ENCODE results near the gene HOXA11.

HOXA11 gene

GRCh38 chr7:27191833-27192545 lies 7.0 kb upstream of the HOXA11 start:
- DNase-seq (ENCODE audit: low read depth): no peak
- no peak for TF ChIP-seq CTCF (conservative IDR thresholded peaks at IDR 0.05; ENCODE audit: control insufficient read depth, insufficient read depth, low read depth, low read length)
- H3K4me3 ChIP-seq (ENCODE audit: control insufficient read depth, low read depth, low read length): no peak overlapping the region

GRCh38 chr7:27191161-27191731 lies 6.2 kb upstream of the HOXA11 start:
- no peak for TF ChIP-seq CTCF (conservative IDR thresholded peaks at IDR 0.05; ENCODE audit: control insufficient read depth, insufficient read depth, low read depth, low read length)
- DNase-seq (ENCODE audit: low read depth): no peak
- no peak overlapping the region for H3K4me3 ChIP-seq (ENCODE audit: control insufficient read depth, low read depth, low read length)

GRCh38 chr7:27189997-27190748 lies 5.1 kb upstream of the HOXA11 start:
- TF ChIP-seq CTCF (conservative IDR thresholded peaks at IDR 0.05; ENCODE audit: control insufficient read depth, insufficient read depth, low read depth, low read length): no peak
- DNase-seq (ENCODE audit: low read depth): no peak
- H3K4me3 ChIP-seq (ENCODE audit: control insufficient read depth, low read depth, low read length): no peak overlapping the region

- no peak for DNase-seq (ENCODE audit: low read depth)
- TF ChIP-seq CTCF (conservative IDR thresholded peaks at IDR 0.05; ENCODE audit: control insufficient read depth, insufficient read depth, low read depth, low read length): no peak
- no peak overlapping the region for H3K4me3 ChIP-seq (ENCODE audit: control insufficient read depth, low read depth, low read length)
These were observed 4.4 kb upstream of the HOXA11 start for GRCh38 chr7:27189295-27189996.

GRCh38 chr7:27188386-27189294 lies 3.6 kb upstream of the HOXA11 start:
- no peak overlapping the region for H3K4me3 ChIP-seq (ENCODE audit: control insufficient read depth, low read depth, low read length)
- no peak for TF ChIP-seq CTCF (conservative IDR thresholded peaks at IDR 0.05; ENCODE audit: control insufficient read depth, insufficient read depth, low read depth, low read length)
- DNase-seq (ENCODE audit: low read depth): no peak
